TTC549 (cell line): ENCODE results near the gene AOPEP.

Experiments
- FAIRE-seq: peaks from 2 replicates; lab custom pipeline; 2012; peaks lifted over from hg19 to GRCh38; lab: Jason Lieb, UNC

AOPEP gene

GRCh38 chr9:94918038-94918753 is 191.7 kb downstream of the AOPEP start:
- FAIRE-seq = no peak

GRCh38 chr9:94919376-94920098 is 193.0 kb downstream of the AOPEP start:
- no peak for FAIRE-seq

- FAIRE-seq = no peak
Measured at GRCh38 chr9:94920420-94921091, 194.1 kb downstream of the AOPEP start.

GRCh38 chr9:94921092-94921471 is 194.6 kb downstream of the AOPEP start:
- FAIRE-seq = peak; percentile 68

- FAIRE-seq = no peak
Measured at GRCh38 chr9:94921656-94922055, 195.2 kb downstream of the AOPEP start.

GRCh38 chr9:94922098-94922607 is 195.7 kb downstream of the AOPEP start:
- no peak for FAIRE-seq

- FAIRE-seq = no peak
Measured at GRCh38 chr9:94922691-94923107, 196.2 kb downstream of the AOPEP start.

- no peak for FAIRE-seq
Measured at GRCh38 chr9:94923326-94924089, 197.0 kb downstream of the AOPEP start.

GRCh38 chr9:94925751-94926430 is 199.4 kb downstream of the AOPEP start:
- FAIRE-seq = no peak

GRCh38 chr9:94926431-94926800 is 199.9 kb downstream of the AOPEP start:
- FAIRE-seq = no peak

- FAIRE-seq = no peak
Measured at GRCh38 chr9:94927048-94927761, 200.7 kb downstream of the AOPEP start.

GRCh38 chr9:94927762-94928670 is 201.5 kb downstream of the AOPEP start:
- no peak for FAIRE-seq

- FAIRE-seq = no peak
Measured at GRCh38 chr9:94928691-94929368, 202.3 kb downstream of the AOPEP start.

- no peak for FAIRE-seq
Measured at GRCh38 chr9:94929369-94929756, 202.9 kb downstream of the AOPEP start.

- no peak for FAIRE-seq
Measured at GRCh38 chr9:94931036-94931633, 204.6 kb downstream of the AOPEP start.

GRCh38 chr9:94931740-94932139 is 205.2 kb downstream of the AOPEP start:
- FAIRE-seq = no peak

- no peak for FAIRE-seq
Measured at GRCh38 chr9:94932652-94933510, 206.4 kb downstream of the AOPEP start.

GRCh38 chr9:94933511-94933828 is 207.0 kb downstream of the AOPEP start:
- no peak for FAIRE-seq
